Transverse colon (tissue), 3 donors: ENCODE data around the gene TPM4.

Source experiments
- CTCF ChIP-seq, 5 experiments: fragments of 200-600 bp in 3 of 5; fragments of 450-650 bp in 2 of 5; sonication (generic) in 3 of 5; IDR thresholded peaks; 1 replicate in 2 of 5; 2 replicates in 3 of 5; pipeline ENCODE4 v1.5.1; 2016 to 2017; ENCODE audit warnings: antibody characterized with exemption in 5 of 5, inconsistent platforms in 3 of 5, mild to moderate bottlenecking in 2 of 5, moderate library complexity in 1 of 5
- EP300 ChIP-seq: sonication (generic); formaldehyde crosslinking; IDR thresholded peaks from one replicate; pipeline ENCODE4 v1.6.1; 2017; ENCODE audit warnings: antibody characterized with exemption, low read depth
- POLR2A ChIP-seq: fragments of 450-650 bp; IDR thresholded peaks from one replicate; pipeline ENCODE4 v1.6.1; 2016; ENCODE audit warnings: antibody characterized with exemption, mild to moderate bottlenecking, moderate library complexity

GRCh38 chr19:16098416-16098768 is 22.1 kb downstream of the TPM4 start:
- TF ChIP-seq CTCF (IDR thresholded peaks at IDR 0.05): no peak
- TF ChIP-seq POLR2A: no peak
- TF ChIP-seq EP300: no peak
